HG02885 (cell line): ENCODE results near the gene ANKRD28.

Source experiments
- ATAC-seq: cut with Tn5 transposase; IDR thresholded peaks from one replicate; pipeline ENCODE4 v1.9.1; 2021; ENCODE audit warnings: mild to moderate bottlenecking; ENCODE audit not compliant: unreplicated experiment, poor library complexity

ANKRD28 gene

DNA sequence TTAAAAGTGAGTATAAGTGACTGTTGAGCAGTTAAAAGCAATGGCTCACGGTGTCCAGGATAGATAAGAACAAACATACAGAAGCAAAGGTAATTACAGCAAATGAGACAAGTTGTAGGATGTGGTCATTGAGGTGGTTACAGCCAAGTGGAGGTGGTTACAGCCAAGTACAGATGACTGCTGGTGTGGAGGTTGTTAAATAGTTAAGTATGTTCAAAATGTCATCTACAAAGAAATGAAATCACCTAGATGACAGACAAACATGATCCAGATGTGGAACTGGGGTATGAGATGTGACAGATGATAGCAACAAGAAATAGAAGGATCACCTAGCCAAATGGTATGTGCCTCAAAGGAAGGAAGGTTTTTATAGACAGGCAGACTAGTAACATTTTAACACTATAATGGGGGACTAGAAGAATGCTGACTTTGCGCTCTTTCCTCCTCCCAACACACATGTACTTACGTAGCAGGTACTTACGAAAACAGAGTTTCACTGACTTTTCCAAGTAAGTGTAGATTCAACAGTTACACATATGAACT, 6.8 kb upstream of the ANKRD28 start:
- ATAC-seq: peak; percentile 35

DNA sequence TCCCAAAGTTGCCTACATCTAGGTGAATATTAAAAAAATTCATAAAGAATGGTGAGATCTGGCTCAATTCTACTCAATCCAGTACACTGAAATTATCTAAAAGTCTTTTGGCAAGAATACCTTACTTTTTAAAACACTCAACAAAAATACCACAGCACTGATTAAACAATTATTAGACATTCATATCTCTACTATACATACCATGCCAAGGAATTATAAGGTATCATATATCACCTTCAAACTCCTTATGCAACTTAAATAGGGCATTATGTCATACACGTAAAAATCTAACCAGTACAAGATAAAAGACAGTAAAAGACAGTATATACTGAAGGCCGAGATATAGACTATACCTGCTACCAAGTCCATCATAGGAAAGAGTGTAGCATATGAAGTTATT, 6.1 kb upstream of the ANKRD28 start:
- no peak for ATAC-seq

DNA sequence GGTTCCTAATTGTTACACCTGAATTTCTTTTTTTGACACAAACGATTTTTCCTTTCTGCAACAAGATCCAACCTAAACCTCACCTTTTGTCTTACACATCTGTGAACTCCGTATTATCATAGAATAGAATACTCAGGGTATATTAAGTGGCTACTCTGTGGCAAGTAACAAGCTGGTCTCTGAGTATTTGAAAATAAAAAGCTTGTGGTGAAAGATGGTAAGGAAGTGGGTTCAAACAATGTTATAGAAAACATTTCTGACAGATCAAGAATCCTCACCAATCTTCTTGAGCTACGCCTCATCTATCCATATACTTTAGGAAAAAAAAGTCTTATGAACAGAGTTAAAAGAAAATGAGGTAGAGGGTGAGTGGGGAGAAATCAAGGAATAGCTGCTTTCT, 3.5 kb upstream of the ANKRD28 start:
- ATAC-seq: no peak

DNA sequence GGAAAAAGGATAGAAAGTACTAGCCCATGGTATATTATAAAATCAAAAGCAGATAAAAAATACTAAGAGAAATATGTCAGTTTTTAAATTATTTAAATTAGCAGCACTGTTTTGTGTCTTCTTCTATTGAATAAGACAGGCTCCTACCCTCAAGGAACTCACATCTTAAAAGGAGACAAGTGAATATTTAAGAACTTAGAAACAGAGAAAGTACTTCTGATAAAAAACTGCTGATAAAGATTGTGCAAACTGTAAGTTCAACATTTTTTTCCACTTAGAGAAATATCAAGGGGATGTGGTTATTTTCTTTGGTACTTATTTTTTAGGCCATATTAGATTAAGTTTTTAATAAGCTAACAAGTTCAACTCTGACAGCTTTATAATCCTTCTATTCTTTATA, 3.0 kb upstream of the ANKRD28 start:
- no peak for ATAC-seq

DNA sequence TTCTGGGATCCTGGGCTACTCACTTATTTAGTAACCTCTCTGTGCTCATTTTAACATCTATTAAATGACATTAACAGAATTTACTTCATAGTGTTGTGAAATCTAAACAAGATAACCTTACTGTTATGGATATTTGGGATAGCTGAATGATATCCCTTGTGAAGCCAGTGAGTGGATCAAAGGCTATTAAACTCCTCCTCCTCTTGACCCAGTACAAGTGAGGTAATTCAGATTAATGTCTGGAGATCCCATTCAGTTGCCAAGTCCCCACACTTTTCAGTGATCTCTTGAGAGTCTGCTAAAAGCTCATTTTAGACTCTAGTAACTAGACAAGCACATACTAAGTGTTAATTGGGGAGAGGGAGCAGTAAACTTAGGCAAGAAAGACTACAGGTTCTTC, 2.5 kb upstream of the ANKRD28 start:
- ATAC-seq: no peak

DNA sequence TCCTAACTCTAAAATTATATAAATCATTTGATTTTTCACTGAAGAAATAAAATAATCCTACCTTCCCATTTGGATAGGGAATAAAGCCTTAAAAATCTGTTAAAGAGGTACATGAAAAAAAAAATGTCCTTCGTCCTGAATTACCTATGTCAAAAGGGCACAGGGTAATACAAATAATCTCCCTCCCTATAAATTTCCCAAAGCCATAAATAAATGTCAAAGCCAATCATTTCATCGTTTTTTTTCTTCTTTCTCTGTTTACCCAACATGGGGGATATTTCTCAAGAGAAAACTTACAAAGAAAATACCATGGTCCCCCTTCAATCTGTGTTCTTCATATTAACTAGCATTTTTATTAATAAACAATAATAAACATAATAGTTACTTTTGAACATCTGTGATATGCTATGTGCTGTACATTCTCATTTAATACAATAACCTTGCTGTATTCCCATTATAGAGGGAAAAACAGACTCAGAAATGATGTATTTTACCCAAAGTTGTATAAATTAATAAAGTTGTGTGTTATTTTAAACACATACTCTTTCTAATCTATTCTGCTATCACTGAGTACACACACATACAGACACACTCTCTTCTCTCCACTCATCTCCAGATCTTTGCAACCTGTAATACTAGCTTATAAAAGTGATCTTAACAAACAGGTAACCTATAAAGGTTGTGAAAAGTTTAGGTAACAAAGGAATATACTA, 910 bp upstream of the ANKRD28 start:
- ATAC-seq: no peak

DNA sequence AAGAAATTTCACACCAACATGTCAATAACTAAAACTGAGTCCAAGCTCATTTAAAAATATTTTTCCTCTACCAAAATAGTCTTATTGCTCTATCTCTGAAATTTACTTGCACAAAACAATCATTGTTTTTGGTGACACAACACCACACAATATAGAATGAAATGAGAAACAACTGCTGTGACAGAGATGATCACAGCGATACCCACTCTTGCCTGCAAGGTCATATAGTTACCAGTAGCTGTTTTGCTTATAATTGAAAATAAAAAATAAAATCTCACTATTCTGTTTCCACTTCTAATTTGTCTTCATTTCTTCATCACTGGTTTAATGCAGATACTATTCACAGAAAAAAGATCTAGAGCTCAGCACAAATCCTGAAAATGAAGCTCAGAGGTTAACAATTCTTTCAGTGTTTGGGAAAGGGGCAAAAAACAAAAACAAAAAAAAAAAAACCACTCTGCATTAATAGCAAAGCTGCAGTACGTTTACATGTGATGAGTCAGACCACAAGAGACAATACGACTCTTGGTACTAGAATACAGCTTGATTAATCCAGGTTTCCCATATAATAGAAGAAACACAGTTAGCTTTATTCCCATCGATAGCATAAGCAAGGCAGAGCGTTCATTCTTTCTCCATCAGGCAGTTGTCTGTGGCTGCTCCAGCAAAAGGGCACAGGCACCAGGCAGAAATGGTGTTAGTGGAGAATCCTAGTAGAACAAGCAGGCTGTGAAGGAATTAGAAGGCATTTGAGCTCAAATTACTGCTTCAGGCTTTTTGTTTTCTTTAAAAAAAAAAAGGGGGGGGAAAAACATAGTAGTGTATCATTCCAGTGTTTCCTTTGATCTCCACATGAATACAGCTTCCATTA, 773 bp downstream of the ANKRD28 start:
- ATAC-seq: no peak

DNA sequence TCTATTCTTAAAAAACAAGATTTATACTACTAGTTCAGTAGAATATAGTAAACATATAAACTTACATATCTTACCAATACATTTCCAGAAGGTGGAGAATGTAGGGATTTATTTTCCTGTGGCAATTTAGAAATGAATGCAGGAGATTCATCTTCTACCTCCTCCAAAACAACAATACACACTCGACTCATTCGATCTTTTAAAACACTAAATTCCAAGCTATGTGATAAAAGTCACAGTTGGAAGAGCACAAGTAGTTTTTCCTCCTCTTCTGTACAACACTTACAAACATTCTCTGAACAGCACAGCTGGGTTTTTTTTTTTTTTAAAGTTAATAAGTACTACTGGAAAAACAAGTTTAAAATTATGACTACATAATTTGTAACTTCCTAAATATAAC, 1.4 kb downstream of the ANKRD28 start:
- no peak for ATAC-seq

DNA sequence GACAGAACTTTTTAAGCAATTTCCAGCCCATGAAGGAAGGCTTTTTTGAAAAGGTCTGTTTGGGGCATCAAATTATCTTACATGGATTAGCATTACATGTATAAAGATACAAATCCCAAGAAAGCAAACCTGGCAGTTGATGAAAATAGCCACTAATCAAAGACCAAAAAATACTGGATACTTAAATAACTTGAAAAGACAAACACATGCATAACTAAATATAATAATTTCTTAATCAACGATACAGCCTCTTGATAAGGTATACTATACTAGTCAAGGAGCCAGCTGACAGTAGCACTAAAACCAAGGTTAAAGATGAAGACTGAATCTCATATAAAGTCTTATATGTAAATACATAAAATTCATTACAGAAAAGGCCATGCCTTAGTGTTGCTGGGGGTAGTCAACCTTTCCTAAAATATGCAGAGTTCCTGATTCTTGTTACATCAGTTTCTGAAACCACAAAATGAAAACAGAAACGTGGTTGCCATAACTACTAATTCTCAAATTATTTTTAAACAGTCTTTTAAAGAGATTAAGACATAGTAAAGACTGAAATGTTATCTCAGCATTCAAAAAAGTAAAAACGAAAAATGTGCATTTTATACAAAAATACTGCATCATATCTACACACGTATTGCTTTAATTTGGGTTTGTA, 2.0 kb downstream of the ANKRD28 start:
- ATAC-seq: peak; percentile 56

DNA sequence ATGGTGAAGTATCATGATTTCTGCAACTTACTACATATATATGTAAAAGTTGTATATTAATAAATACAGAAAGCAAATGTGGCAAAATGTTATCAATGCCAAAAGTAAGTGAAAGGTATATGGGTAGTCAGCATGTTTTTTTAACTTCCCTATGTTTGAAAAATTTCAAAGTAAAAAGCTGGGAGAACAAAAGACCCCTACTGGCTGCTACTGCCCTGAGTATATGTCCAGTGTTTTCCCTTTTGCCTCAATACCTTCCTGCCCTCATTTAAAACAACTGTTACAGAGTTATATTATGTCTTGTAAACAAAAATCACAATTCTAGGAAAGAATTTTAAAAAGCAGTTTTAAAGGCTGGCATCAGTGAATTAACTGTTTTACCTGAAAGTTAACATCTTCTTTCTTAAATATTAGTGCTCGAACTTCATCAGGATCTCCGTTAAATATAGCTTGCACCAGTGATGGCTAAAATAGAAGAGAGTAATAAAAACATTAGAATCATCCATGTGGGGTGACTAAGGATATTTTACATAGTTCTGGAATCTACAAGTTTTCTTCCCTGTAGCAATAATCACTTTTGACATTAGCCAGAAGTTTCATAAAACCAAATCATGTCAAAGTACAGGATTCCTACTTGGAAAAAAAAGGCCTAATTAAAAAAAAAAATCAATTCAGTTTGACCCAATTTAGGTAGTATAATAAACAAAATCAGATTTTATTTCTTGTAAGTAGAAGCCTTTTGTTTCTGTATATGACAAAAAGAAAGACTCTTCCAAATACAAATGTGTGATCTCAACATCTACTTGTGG, 2.7 kb downstream of the ANKRD28 start:
- no peak for ATAC-seq

DNA sequence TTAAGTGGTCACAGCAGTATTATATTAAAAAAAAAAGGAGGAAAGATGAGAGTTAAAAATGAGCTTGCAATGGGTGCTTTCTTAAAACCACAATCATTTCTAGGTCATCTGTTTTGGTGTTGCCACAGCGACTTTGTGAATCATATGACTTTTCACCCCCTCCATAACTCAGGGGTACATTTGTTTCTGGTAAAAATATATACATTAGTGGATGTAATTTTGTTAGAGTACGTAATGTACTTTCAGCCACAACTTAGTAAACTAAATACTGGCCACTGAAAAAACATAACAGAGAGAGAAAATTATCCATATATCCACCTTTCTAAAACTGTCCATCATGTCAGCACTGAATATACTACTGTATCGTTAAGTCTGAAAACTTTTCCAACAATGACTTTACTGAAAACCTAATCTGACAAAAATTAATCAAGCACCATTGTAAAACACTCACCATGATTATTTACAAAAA, 3.4 kb downstream of the ANKRD28 start:
- peak; percentile 49 for ATAC-seq

DNA sequence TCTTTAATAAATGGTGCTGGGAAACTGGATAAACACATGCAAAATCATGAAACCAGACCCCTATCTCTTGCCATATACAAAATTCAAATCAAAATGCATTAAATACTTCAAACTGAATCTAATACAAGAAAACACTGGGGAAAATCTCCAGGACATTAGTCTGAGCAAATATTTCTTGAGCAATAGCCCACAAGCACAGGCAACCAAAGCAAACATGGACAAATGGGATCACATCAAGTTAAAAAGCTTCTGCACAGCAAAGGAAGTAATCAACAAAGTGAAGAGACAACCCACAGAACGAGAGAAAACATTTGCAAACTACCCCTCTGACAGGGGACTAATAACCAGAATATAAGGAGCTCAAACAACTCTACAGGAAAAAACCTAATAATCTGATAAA, 6.3 kb downstream of the ANKRD28 start:
- ATAC-seq: no peak

DNA sequence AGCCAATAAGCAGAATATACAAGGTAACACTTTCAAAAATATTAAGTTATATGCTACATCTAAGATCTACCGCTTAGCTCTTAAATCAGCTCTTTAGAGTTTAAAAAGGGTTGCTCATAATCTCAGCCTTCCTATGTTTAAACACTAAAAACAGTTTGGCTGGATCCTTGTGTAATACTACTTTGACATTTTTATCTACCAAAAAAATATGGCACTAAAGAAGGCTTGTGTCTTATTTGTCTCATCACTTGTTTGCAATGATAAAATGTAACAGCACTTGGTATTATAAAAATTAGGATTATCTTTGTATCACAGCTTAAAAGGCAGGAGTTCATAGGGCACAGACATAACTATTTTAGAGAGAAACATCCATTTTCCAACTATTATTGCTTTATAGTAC, 9.8 kb downstream of the ANKRD28 start:
- no peak for ATAC-seq

DNA sequence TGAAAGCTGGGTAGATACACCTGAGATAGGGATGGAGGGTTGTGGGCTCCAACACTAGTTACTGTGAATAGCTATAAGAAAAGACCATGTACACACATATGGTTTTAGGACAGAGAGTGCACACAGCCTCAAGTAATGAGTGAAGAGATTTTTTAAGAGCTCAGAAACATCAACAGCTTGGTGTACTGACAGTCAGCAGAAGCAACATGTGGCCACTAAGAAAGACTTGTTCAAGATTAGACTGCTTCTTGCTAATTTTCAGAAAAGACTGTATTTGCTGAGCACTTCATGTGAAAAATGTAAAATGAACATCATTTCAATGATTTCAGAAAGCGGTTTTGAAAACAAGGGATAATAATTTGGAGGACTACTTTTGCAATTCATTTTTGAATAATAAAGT, 10.3 kb downstream of the ANKRD28 start:
- ATAC-seq: no peak

DNA sequence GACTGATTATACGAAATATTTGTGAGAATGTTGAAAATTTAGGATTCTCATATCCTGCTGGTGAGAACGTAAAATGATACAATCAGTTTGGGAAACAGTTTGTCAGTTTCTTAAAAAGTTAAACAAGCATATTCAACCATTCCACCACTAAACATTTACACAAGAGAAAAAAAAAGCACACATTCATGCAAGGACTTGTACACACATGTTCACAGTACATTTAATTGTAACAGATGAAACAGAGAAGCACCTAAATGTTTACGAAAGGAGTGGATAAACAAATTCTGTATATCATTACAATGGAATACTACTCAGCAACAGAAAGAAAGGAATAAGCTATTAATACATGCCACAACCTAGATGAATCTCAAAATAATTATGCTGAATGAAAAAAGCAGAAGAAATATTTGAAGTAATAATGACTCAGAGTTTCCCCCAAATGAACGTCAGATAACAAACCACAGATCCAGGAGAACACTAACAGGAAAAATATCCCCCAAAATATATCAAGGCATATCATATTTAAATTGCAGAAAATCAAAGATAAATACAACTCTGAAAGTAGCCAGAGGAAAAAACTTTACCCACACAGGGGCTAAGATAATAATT, 14.3 kb downstream of the ANKRD28 start:
- ATAC-seq: no peak

DNA sequence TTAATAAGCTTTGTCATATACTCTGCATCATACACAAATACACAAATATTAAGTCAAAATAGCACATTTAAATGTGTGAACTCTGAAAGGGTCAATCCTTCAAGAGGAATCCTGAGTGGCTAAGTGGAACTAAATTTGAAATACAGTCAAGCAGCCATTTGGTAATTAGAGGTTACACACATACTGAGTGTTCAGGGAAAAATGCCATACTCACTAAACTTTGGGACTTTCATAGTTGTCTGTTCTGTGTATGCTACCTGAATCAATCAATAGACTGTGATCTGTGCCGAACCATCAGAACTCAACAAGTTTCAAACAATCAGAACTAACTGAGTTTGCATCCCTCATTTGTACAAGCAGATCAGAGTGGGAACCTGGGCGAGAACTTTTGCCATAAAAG, 15.3 kb downstream of the ANKRD28 start:
- no peak for ATAC-seq

DNA sequence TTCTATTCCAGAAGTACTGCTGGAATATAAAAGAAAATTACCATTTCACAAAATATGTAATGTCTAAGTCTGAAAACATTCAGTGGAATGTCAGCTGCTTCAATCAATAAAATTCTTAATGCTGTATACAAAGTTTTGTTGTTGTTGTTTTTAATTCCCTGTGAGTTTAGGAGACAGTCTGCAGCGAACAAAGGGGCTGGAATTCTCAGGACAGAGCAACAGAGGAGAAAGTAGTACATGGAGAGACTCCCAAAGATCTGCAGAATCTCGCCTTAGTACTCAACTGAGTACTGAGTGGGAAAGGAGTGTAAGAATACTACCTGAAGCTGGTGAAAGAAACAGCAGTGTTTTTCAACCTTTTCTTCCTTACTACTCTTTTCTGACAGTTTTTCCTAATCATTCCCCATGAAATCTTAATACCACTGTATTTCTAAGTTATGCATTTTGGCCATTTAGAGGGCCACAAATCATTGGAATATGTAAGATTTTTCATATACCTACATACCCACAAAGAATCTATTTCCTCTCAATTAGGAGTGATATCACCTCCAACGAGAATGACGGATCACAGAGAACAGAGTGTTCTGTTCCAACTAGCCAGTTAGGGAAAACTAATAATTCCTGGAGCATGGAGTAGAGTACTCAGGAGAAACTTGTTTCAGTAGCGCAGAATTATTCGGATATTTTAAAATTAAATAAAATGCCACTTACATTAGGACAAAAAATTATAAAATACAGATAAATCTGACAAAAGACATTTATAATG, 16.0 kb downstream of the ANKRD28 start:
- ATAC-seq: no peak

DNA sequence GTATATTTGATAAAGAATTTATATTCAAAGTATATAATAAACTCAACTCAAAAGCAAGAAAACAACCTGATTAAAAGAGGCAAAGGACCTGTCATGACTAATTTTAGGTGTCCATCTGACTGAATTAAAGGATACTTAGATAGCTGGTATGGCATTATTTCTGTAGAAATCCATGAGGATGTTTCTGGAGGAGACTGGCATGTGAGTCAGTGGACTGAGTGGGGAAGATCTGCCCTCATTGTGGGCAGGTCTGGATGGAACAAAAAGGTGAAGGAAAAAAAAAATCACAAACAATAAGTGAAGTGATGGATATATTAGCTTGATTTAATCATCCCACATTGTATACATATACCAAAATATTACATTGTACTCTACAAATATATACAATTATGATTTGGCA, 16.6 kb downstream of the ANKRD28 start:
- ATAC-seq: no peak

DNA sequence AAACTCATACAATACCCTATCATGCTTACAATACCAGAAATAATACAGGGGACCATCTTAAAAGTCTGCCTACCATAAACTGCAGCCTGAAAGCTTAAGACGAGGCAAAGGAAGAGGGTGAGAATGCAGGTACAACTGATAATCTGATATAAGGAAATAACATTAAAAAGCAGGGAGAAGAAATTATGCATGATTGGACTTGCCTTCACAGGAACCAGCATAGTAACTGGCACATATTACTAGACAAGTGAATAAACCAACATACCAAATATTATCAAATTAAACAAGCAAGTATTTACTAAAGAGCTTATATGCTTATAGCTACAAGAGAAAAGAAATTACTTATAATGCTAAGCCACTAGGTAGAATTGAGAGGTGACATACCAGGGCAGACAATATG, 18.7 kb downstream of the ANKRD28 start:
- ATAC-seq: no peak
